Activated CD8-positive, alpha-beta memory T cell treated with anti-CD3 and anti-CD28 coated beads for 4 hours (primary cell): Measurements from ENCODE around the gene EIPR1.

Experiments used
- DNase-seq, 2 donors: peaks; one replicate each; pipeline ENCODE4 v3.0.0-alpha.2; 2020; ENCODE audit warnings: low read depth in 2 of 2

EIPR1 gene

DNA sequence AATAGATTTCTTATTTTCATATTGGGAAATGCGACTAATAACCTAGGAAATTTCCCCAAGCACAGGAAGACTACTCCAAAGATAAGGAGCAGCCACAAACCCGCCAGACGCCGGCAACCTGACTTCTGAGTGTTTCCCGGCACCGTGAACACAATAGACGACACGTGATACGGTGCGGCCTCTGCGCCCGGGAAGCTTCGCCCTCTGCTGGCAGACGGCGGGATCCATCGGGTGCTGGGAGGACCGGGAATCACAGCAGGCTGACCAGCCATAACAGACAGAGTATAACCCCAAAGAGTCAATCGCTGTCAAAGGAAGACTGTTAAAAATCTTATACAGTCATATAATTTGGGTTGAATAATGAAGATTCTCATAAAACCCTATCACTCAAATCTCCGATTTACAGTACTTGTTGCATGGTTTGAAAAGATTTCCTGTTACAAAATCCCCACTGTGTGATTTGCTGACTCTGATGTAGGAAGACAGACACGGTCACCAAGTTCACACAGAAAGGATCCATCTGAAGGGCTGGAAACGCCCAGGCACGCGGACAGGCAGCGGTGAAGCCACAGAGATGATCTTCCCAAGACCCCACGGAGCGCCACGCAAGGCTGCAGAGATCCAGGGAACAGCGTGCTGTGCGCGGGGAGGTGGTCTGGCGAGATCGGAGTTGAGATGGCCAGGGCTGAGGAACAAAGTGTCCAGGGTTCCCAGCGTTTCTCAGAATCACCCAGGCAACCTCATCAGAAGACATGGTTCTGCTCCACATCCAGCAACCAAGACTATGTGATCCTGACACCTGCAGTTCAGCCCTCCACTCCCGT, 73.8 kb downstream of the EIPR1 start:
- DNase-seq: peak; percentile 38 to 54

DNA sequence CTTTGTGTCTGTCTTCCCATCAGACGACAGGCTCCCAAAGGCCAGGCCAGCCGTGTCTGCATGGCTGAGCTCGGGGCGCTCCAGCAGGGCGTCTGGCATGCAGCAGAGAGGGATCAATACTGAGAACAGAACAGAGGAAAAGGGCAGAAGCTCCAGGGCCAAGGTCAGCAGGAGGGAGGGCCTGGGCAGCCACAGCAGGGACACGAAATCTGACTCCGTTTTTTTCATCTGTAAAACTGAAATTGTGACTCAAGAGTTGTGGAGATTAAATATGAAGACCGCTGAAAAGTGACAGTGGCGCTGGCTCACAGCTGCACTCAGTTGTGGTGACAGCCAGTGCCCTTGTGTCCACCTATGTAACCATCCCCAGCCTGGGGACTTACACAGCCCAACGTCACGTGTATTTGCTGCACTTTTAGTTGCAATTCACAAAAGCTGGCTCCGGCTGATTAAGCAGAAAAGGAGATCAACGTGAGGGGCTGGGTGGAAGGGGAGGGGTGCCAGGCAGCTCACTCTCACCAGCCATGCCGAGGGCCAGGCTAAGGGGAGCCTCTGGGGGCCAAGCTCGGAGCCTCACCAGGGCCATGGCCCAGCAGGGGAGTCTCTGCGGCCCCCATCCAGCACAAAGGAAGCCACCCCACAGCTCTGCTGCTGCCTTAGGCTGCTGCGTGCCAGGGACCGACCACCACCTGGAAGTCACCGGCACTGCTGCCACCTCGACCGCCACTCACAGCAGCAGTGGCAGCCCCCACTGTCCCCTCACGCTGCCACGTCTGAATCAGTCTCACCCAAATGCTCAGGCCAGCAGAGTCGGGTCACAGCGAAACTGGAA, 74.7 kb downstream of the EIPR1 start:
- no peak for DNase-seq

DNA sequence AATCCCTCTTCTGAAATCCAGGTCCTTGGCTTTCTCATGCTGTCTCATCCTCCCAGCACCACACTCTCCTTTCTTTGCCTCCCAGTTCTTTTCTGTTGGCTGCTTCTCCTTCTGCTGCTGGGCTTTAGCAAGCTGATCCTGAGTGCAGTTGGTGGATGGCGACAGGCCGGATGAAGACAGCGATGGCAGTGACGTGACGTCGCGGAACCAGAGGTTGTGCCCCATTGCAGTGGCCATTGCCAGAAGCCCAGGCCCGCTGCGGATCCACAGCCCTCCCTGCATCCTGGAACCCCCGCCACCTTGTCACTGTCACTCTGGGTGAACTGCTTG, 75.2 kb downstream of the EIPR1 start:
- no peak for DNase-seq

DNA sequence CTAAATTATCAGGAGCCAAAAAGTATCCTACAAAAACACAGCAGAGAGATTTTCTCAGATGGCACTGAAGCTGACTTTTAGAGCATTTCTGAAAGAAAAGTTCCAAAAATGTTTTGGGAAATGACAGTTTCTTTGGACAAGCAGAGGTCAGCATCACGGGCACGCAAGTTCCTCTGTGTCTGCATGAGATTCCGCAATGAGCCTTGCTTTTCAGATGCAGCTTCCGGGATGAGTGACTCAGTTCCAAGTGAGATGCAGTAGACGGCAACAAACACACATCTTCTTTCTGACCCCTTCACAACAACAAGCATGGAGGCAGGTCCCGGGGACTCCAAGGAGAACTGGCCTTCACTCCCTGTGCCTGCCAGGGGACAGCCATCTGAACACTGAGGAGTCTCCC, 76.6 kb downstream of the EIPR1 start:
- no peak for DNase-seq

DNA sequence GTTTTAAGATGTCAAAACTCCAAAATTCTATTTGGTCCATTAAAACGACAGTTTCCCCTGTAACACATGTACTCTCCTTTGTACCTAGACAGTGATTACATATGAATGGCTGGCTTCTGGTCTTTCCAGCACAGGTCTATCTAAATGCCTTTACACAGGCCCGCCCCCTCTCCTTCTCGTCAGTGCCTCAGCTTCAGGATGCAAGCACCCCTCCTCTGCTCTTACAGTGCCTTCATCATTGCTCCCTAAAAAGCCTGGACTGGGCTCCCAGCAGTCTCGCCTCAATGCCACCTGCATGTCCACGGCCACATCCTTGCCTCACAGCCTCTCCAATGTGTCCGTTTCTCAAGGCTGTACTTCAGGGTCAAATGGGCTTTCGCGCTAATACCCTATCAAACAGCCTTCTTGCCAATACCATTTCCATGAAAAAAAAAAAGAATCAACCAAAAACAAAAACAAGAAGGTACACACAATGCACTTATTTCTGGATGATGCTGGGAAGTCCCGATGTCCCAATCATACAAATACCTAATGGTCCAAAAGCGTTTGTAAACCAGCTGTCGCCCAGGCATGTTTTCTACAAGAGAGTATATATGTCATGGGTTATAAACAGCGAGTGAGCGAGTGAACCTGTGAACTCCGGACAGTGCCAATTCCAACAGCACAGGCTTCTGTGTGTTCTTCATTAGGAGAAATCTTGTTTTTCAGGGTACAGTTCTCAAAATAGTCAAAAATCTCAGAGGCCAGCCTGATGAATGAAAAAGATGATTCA, 77.2 kb downstream of the EIPR1 start:
- DNase-seq: no peak

DNA sequence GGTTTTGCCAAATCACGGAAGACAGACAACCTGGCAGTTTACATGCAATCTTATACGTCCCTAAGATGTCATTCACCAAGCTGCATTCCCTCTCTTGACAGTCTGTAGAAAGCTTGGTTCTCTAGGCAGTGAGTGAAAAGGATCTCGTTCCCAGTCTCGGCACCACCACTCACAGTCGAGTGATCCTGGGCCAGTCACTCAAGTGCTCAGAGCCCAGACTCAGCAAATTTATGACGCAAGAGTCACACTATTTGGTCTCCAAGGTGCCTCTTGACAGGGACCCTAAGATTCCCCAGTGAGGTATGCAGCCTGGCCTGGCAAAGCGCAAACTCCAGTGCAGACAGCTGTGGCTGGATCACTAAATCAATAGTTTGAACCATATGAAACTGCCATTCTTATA, 77.9 kb downstream of the EIPR1 start:
- no peak for DNase-seq

DNA sequence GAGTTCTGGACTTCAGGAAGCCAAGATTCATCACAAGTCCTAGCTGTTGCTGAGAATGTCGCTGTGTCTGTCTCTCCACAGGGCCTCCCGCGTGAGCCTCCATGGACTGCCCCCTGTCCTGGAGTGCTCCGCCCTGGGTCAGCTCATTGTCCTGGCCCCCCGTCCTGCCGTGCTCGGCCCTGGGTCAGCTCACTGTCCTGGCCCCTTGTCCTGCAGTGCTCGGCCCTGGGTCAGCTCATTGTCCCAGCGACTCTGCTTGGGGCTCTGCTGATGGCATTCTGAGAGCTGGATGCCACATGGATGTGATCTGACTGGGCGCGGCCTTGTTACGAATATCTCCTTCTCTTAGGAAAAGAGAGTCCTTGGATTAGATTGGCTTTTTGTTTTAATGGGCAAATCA, 78.5 kb downstream of the EIPR1 start:
- no peak for DNase-seq

DNA sequence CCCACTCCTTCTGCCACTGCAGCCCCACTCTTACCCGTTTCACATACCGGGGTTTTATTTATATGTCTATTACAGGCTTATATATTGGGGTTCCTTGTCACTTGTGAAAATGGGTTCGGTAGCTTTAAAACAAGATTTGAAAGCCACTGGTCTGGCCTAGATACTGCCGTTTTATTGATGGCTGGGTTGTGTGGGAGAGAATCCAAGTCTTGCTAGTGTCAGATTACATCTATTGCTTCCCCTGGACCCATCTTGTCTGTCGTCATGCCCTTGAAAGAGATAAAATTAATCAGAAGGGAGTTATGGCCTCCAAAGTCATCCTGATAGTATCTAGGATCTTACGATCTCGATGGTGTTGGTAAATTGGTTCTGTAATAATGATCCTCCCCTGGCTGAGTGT, 79.4 kb downstream of the EIPR1 start:
- no peak for DNase-seq

DNA sequence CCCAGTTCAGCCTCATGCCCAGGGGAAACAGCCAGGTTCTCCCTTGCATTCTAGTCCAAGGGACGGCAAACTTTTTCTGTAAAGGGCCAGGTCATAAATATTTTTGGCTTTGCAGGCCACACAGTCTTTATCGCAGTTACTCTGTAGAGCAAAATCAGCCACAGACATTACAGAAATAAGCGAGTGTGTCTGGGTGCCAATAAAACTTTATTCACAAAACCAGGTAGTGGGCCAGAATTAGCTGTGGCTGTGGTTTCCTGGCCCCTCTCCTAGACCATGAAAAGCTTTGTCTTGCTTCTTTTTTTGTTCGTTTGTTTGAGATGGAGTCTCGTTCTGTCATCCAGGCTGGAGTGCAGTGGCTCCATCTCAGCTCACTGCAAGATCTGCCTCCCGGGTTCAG, 80.1 kb downstream of the EIPR1 start:
- no peak for DNase-seq

DNA sequence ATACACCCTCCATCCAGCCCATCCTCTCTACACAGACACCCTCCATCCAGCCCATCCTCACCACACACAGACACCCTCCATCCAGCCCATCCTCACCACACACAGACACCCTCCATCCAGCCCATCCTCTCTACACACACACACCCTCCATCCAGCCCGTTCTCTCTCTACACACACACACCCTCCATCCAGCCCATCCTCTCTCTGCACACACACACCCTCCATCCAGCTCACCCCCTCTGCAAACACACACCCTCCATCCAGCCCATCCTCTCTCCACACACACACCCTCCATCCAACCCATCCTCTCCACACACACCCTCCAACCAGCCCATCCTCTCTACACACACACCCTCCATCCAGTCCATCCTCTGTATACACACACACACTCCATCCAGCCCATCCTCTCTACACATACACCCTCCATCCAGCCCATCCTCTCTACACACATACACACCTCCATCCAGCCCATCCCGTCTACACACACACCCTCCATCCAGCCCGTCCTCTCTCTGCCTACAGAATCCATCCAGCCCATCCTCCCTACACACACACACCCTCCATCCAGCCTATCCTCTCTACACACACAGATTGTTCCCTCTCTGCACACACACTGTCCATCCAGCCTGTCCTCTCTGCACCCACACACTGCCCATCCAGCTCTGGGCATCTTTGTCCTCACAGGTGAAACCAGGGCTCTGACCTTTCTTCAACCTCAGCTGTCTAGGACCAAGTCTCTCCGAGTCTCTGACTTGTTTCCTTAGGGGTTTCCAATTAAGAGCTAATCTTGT, 81.2 kb downstream of the EIPR1 start:
- no peak for DNase-seq

DNA sequence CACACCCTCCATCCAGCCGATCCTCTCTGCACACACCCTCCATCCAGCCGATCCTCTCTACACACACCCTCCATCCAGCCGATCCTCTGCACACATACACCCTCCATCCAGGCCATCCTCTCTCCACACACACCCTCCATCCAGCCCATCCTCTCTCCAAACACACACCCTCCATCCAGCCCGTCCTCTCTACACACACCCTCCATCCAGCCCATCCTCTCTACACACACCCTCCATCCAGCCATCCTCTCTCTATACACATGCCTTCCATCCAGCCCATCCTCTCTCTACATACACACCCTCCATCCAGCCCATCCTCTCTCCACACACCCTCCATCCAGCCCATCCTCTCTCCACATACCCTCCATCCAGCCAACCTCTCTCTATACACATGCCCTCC, 83.1 kb downstream of the EIPR1 start:
- DNase-seq: no peak

DNA sequence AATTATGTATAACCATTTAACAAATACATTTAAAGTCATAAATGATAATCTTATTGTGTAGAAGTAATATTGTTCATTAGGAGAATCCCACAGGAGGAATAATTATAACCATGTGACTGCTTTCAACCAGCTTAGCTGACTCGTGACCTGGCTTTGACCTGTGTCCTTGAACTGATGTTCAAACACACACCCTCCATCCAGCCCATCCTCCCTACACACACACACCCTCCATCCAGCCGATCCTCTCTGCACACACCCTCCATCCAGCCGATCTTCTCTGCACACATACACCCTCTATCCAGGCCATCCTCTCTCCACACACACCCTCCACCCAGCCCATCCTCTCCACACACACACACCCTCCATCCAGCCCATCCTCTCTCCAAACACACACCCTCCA, 83.5 kb downstream of the EIPR1 start:
- DNase-seq: no peak

DNA sequence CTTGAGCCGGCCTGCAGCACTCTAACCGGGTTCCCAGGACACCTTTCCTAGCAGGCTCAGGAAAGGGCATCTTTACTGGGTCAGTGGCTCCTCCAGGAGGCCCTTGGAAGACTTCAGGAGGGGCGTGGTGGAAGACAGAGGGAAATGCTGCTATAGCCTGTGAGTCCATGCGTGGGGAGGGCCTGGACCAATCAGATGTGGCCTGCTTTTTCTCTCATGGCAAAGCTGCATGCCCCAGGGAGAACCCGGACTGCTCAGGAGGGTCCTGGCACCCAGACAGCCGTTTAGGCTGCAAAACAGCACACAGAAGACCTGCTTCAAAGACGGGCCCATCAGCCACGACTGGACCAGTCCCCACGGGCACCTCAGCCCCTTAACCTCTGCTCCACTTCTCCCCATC, 84.4 kb downstream of the EIPR1 start:
- DNase-seq: no peak

DNA sequence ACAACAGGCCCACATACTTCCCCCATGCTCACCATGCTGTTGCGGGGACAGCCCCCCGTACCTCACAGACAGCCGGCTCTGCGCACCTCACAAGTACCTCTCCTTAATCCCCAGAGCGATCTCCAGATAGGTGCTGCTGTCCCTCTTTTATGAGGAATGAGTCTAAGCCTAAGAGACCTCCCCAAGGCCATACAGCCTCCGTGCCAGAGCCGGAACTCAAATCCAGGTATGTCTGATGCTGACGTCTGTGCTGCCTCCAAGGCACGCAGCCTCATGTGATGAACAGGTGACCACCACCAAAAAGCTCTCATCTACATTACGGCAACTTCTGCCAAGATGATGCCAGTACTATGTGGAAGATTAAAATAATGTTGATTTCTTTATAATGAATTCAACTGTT, 85.2 kb downstream of the EIPR1 start:
- DNase-seq: no peak

DNA sequence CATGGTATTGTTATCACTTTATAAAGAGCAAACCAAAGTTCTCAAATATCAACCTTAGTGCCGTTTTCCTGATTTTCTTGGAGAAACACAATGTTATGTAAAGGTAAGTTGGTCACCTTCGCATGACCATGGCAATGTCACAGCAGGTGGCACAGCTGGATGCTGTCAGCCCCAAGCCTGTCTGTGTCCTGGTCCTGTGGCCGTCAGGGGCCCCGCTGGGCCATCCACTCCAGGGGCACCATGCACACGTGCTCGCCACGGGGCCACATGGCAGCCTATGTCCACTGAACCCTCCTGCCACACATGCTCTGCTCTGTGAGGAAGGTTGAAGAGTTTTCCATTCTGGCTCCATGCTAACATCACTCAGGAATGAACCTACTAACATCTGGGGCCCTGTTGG, 85.9 kb downstream of the EIPR1 start:
- no peak for DNase-seq

DNA sequence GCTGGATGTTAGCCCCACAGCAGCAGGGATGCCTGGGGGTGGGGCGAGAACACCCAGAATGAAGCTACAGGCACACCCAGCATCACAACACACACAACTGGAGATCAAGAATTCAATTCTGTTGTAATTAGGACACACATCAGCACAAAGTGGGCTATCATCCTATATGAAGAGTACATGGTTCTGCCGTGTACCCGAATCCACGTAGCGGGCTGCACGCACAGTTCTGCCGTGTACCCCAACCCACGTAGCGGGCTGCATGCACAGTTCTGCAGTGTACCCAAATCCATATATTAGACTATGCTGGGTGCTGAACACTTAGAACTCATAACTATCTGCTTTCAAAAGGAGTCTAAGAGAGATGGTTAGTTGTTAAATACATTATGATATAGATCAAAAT, 86.5 kb downstream of the EIPR1 start:
- DNase-seq: no peak

DNA sequence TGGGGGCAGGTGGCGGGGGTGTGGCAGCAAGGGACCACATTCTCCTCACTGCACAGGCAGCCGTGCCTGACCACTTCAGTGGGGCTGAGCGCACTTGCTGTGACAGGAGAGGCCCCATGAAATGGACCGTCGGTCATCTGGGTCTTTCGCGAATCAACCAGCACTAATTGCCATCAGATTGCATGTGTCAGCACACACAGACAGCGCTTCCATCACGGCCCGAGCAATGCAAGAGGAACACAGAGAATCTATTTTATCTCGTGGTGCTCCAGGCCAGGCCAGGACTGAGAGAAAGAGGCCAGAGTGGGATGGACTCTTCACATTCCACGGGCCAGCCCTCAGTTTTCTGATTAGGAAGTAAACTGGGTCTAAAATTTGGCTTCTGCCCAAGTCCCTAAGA, 87.0 kb downstream of the EIPR1 start:
- DNase-seq: no peak

DNA sequence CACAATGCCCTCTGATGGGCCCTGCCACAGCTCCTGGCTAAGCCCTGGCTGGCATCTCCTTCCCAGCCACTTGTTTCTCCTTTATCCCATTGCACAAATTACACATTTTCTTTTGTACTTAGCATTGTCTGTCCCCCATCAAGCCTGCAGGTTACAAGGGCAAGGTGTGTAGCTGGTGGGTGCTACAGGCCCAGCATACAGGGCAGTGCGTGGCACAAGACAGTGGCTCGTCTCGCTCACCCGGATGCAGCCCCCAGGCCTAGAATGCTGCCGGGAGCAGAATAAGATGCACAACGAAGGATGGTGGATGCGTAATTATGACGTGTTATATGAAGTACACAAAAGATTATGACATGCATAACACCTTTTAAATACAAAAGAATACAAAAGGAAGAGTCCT, 87.6 kb downstream of the EIPR1 start:
- DNase-seq: no peak

DNA sequence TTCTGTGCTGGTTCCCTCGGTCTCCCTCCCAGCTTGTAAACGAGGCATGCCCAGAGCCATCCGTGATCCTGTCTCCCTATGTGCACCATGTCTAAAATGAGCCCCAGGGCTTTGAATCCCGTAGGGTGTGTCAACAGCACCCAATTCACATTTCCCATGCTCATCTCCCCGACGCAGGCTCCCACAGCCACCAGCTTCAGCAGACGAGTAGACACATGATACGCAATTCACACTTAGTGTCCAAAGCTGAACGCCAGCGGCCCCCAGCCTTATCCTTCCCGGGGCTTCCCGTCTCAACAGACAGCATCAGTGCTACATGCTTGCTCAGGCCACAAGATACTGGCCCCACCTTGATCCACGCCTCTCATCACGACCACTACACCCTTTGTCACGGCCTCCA, 88.1 kb downstream of the EIPR1 start:
- no peak for DNase-seq

DNA sequence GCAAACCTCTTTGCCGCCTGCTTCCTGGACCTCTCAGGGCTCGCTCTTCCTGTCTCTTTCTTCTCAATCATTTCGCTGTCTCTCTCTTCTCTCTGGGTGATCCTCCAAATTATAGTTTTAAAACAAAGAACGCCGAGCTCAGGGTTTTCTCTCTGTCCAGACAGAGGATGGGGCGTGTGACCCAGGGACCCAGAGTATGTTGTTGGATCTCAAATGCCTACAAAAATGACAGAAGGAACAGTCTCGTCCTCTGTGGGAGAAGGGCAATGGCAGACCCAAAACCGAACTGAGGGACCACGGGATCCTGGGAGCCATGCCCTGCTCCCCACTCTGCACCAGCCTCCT, 88.5 kb downstream of the EIPR1 start:
- no peak for DNase-seq

DNA sequence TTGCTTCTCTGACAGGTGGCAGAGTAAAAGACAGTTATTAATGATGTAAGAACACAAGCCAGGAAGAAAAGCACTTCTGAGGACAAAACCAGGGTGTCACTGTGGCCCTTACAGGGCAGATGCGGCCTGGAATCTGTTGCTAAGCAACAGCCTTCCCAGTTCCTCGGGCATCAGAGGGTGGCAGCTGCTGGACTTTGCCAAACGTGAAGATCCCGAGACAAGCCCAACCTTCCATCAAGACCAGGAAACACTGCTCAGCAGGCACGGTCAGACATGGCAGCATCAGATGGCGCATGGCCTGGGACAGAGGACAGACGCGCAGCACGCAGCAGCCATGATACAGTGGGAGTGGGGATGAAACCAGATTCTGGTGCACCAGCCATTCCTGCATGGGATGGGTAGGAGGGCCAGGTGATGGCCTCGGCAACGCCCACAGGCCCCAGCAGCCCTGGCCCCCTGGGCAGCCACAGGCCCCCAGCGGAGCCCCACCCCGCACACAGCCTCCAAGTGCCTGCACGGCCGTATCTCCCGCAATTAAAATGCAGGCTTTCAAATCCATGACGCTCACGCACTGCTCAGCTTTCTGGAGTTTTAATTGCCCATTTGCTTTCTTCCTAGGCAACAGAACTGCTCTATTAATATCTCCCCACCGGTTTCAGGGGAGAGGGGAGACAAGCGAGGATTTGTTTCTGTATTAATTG, 89.0 kb downstream of the EIPR1 start:
- no peak for DNase-seq
